ENCODE data around the gene CYSRT1. TPM values are rescaled to one million over a fixed set of nuclear protein-coding genes. Genes with fewer than 3 reads are reported as not detected.

CYSRT1 gene
- total RNA-seq, 1 donor from 2014 or later = 1.3 TPM

- peaks cover 20% of the 10 kb centered on the region for H3K4me1 ChIP-seq (ENCODE audit: insufficient read depth, low read length)
- Mint-ChIP-seq H3K27ac (ENCODE audit: unreplicated experiment) (no peak overlapping the region), H3K4me3 (ENCODE audit: unreplicated experiment) (peak overlapping the region; percentile 64), H3K9me3 (ENCODE audit: unreplicated experiment) (no peaks in the 10 kb centered on the region), H3K4me1 (ENCODE audit: low read depth, unreplicated experiment) (peaks cover 6% of the 10 kb centered on the region), H3K27me3 (ENCODE audit: low read depth, unreplicated experiment) (no peaks in the 10 kb centered on the region), H3K36me3 (ENCODE audit: low read depth, unreplicated experiment) (no peaks in the 10 kb centered on the region)
- no peak overlapping the region for H3K4me2 ChIP-seq (ENCODE audit: low read length)
- no peak overlapping the region for H3K4me3 ChIP-seq (ENCODE audit: insufficient read depth, low read depth, low read length)
- no peaks in the 10 kb centered on the region for H3K36me3 ChIP-seq (ENCODE audit: insufficient read depth, low read length)
- FAIRE-seq = no peak
- H3K27me3 ChIP-seq (ENCODE audit: insufficient read depth, low read length) = no peaks in the 10 kb centered on the region
- H3K79me2 ChIP-seq (ENCODE audit: insufficient read depth, low read length) = no peaks in the 10 kb centered on the region
- H3K9me3 ChIP-seq (ENCODE audit: insufficient read depth, low read depth, low read length) = no peaks in the 10 kb centered on the region
- peaks cover 8% of the 10 kb centered on the region for H4K20me1 ChIP-seq (ENCODE audit: insufficient read depth, low read length)
- DNase-seq (ENCODE audit: low read depth) = no peak
- H2AFZ ChIP-seq (ENCODE audit: low read depth, low read length) = no peak overlapping the region
- H3K9ac ChIP-seq (ENCODE audit: low read length) = no peak overlapping the region
- no peak overlapping the region for H3K27ac ChIP-seq (ENCODE audit: low read depth, low read length)
- TF ChIP-seq, protein P1, sequence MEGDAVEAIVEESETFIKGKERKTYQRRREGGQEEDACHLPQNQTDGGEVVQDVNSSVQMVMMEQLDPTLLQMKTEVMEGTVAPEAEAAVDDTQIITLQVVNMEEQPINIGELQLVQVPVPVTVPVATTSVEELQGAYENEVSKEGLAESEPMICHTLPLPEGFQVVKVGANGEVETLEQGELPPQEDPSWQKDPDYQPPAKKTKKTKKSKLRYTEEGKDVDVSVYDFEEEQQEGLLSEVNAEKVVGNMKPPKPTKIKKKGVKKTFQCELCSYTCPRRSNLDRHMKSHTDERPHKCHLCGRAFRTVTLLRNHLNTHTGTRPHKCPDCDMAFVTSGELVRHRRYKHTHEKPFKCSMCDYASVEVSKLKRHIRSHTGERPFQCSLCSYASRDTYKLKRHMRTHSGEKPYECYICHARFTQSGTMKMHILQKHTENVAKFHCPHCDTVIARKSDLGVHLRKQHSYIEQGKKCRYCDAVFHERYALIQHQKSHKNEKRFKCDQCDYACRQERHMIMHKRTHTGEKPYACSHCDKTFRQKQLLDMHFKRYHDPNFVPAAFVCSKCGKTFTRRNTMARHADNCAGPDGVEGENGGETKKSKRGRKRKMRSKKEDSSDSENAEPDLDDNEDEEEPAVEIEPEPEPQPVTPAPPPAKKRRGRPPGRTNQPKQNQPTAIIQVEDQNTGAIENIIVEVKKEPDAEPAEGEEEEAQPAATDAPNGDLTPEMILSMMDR (IDR thresholded peaks at IDR 0.05; ENCODE audit: insufficient read depth, low read depth, low read length) = no peak
- TF ChIP-seq EZH2 (IDR thresholded peaks at IDR 0.05; ENCODE audit: insufficient read depth, low read length) = no peak
Measured at GRCh38 chr9:137220317-137221094, 4.5 kb upstream of the CYSRT1 start.

- Histone ChIP-seq H3K4me2 (ENCODE audit: low read length) (no peak overlapping the region), H3K27ac (ENCODE audit: low read depth, low read length) (no peak overlapping the region)
- peaks cover 6% of the 10 kb centered on the region for H3K4me1 Mint-ChIP-seq (ENCODE audit: low read depth, unreplicated experiment)
Measured at GRCh38 chr9:137221095-137221505, 3.9 kb upstream of the CYSRT1 start.

More at GRCh38 chr9:137221095-137221505, 3.9 kb upstream of the CYSRT1 start:
- Histone ChIP-seq H3K27me3 (ENCODE audit: insufficient read depth, low read length) (no peaks in the 10 kb centered on the region), H3K79me2 (ENCODE audit: insufficient read depth, low read length) (no peaks in the 10 kb centered on the region), H3K9me3 (ENCODE audit: insufficient read depth, low read depth, low read length) (no peaks in the 10 kb centered on the region), H3K4me1 (ENCODE audit: insufficient read depth, low read length) (peaks cover 20% of the 10 kb centered on the region), H4K20me1 (ENCODE audit: insufficient read depth, low read length) (peaks cover 8% of the 10 kb centered on the region), H2AFZ (ENCODE audit: low read depth, low read length) (no peak overlapping the region), H3K36me3 (ENCODE audit: insufficient read depth, low read length) (no peaks in the 10 kb centered on the region), H3K9ac (ENCODE audit: low read length) (no peak overlapping the region), H3K4me3 (ENCODE audit: insufficient read depth, low read depth, low read length) (no peak overlapping the region)
- TF ChIP-seq, protein P1 (IDR thresholded peaks at IDR 0.05; ENCODE audit: insufficient read depth, low read depth, low read length) = no peak
- TF ChIP-seq EZH2 (IDR thresholded peaks at IDR 0.05; ENCODE audit: insufficient read depth, low read length) = no peak
- H3K4me3 Mint-ChIP-seq (ENCODE audit: unreplicated experiment) = peak overlapping the region; percentile 64
- no peak overlapping the region for H3K27ac Mint-ChIP-seq (ENCODE audit: unreplicated experiment)
- FAIRE-seq = no peak
- H3K9me3 Mint-ChIP-seq (ENCODE audit: unreplicated experiment) = no peaks in the 10 kb centered on the region
- DNase-seq (ENCODE audit: low read depth) = no peak
- no peaks in the 10 kb centered on the region for H3K27me3 Mint-ChIP-seq (ENCODE audit: low read depth, unreplicated experiment)
- H3K36me3 Mint-ChIP-seq (ENCODE audit: low read depth, unreplicated experiment) = no peaks in the 10 kb centered on the region
